ENCODE measurements around the gene DISP3.

The DISP3 gene

GRCh38 chr1:11529330-11529729, 50.4 kb downstream of the DISP3 start:
- DNase-seq (ENCODE audit: low read depth): no peak

- DNase-seq (ENCODE audit: low read depth): no peak
Measured at GRCh38 chr1:11529763-11530730, 51.1 kb downstream of the DISP3 start.

GRCh38 chr1:11530731-11531311, 51.9 kb downstream of the DISP3 start:
- no peak for DNase-seq (ENCODE audit: low read depth)

- DNase-seq (ENCODE audit: low read depth): no peak
Measured at GRCh38 chr1:11531314-11531870, 52.4 kb downstream of the DISP3 start.

GRCh38 chr1:11531943-11532342, 53.0 kb downstream of the DISP3 start:
- DNase-seq (ENCODE audit: low read depth): no peak

GRCh38 chr1:11533790-11534787, 55.1 kb downstream of the DISP3 start:
- no peak for DNase-seq (ENCODE audit: low read depth)

- no peak for DNase-seq (ENCODE audit: low read depth)
Measured at GRCh38 chr1:11534846-11535245, 55.9 kb downstream of the DISP3 start.

- DNase-seq (ENCODE audit: low read depth): no peak
Measured at GRCh38 chr1:11535316-11535715, 56.4 kb downstream of the DISP3 start.

GRCh38 chr1:11535761-11536572, 57.0 kb downstream of the DISP3 start:
- DNase-seq (ENCODE audit: low read depth): no peak

- DNase-seq (ENCODE audit: low read depth): no peak
Measured at GRCh38 chr1:11536573-11537379, 57.8 kb downstream of the DISP3 start.

- no peak for DNase-seq (ENCODE audit: low read depth)
Measured at GRCh38 chr1:11537380-11537764, 58.4 kb downstream of the DISP3 start.

GRCh38 chr1:11537854-11538591, 59.1 kb downstream of the DISP3 start:
- DNase-seq (ENCODE audit: low read depth): no peak

- DNase-seq (ENCODE audit: low read depth): no peak
Measured at GRCh38 chr1:11538886-11539285, 59.9 kb downstream of the DISP3 start.

GRCh38 chr1:11539850-11540772, 61.2 kb downstream of the DISP3 start:
- DNase-seq (ENCODE audit: low read depth): no peak

- DNase-seq (ENCODE audit: low read depth): no peak
Measured at GRCh38 chr1:11540773-11541160, 61.8 kb downstream of the DISP3 start.

- DNase-seq (ENCODE audit: low read depth): no peak
Measured at GRCh38 chr1:11541236-11541635, 62.3 kb downstream of the DISP3 start.

- no peak for DNase-seq (ENCODE audit: low read depth)
Measured at GRCh38 chr1:11541956-11542355, 63.0 kb downstream of the DISP3 start.

GRCh38 chr1:11543392-11543791, 64.4 kb downstream of the DISP3 start:
- DNase-seq (ENCODE audit: low read depth): no peak

Data from GM04503 (cell line).